HG03342 (cell line): ENCODE data around the gene SLC22A5.
A peak's percentile ranks its signal among the peaks of the same experiment; 100 is the strongest.
"Not testable (repeated sequence)": the region's sequence is repeated elsewhere in the genome, so short reads cannot be mapped to it uniquely, and the experiment has no call there.

ENCODE experiments used
- ATAC-seq: cut with Tn5 transposase; IDR thresholded peaks from one replicate; pipeline ENCODE4 v1.9.1; 2021; ENCODE audit warnings: mild to moderate bottlenecking, moderate library complexity; ENCODE audit not compliant: unreplicated experiment

Gene SLC22A5

GRCh38 chr5:132411304-132412013 lies 41.9 kb downstream of the SLC22A5 start:
- ATAC-seq = no peak

- no peak for ATAC-seq
Measured at GRCh38 chr5:132413567-132413966, 44.1 kb downstream of the SLC22A5 start.

GRCh38 chr5:132414634-132415378 lies 45.3 kb downstream of the SLC22A5 start:
- no peak for ATAC-seq

- ATAC-seq = not testable (repeated sequence)
Measured at GRCh38 chr5:132415516-132415915, 46.0 kb downstream of the SLC22A5 start.

- no peak for ATAC-seq
Measured at GRCh38 chr5:132416306-132417009, 46.9 kb downstream of the SLC22A5 start.

GRCh38 chr5:132417010-132417439 lies 47.5 kb downstream of the SLC22A5 start:
- ATAC-seq = no peak

GRCh38 chr5:132417461-132417860 lies 48.0 kb downstream of the SLC22A5 start:
- ATAC-seq = no peak

GRCh38 chr5:132417889-132418485 lies 48.5 kb downstream of the SLC22A5 start:
- no peak for ATAC-seq

- no peak for ATAC-seq
Measured at GRCh38 chr5:132418881-132419280, 49.4 kb downstream of the SLC22A5 start.

GRCh38 chr5:132419502-132420468 lies 50.3 kb downstream of the SLC22A5 start:
- peak; percentile 39 for ATAC-seq

- ATAC-seq = peak; percentile 29
Measured at GRCh38 chr5:132420706-132421272, 51.3 kb downstream of the SLC22A5 start.

GRCh38 chr5:132421462-132421861 lies 52.0 kb downstream of the SLC22A5 start:
- ATAC-seq = no peak

GRCh38 chr5:132422720-132423437 lies 53.4 kb downstream of the SLC22A5 start:
- peak; percentile 35 for ATAC-seq

- no peak for ATAC-seq
Measured at GRCh38 chr5:132423438-132423898, 54.0 kb downstream of the SLC22A5 start.

- no peak for ATAC-seq
Measured at GRCh38 chr5:132424167-132424880, 54.8 kb downstream of the SLC22A5 start.

- peak; percentile 49 for ATAC-seq
Measured at GRCh38 chr5:132425009-132425937, 55.8 kb downstream of the SLC22A5 start.

- peak; percentile 0 for ATAC-seq
Measured at GRCh38 chr5:132425975-132426524, 56.5 kb downstream of the SLC22A5 start.
